ENCODE results near the gene TNN.

DNA sequence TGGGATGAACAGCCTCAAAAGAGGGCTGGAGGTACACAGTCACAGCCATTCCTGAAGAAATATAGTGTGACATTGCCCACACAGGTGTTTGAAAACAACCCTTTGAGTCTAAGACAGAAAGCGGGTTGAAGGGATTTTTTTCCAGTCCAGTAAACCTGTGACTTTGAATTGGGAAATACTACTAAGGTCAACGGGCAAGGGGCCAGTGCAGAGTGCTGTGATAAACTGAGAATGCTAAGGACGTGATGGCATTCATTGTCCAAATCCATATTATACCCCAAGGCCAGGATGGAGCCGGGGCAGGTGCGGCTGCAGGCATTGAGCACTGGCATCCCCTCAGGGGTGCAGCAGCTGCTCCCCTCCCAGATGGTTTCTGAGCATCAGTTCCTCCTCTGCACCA lies 88.3 kb downstream of the TNN start:
- TF ChIP-seq EP300 (IDR thresholded peaks at IDR 0.05): no peak
- TF ChIP-seq, protein P1, sequence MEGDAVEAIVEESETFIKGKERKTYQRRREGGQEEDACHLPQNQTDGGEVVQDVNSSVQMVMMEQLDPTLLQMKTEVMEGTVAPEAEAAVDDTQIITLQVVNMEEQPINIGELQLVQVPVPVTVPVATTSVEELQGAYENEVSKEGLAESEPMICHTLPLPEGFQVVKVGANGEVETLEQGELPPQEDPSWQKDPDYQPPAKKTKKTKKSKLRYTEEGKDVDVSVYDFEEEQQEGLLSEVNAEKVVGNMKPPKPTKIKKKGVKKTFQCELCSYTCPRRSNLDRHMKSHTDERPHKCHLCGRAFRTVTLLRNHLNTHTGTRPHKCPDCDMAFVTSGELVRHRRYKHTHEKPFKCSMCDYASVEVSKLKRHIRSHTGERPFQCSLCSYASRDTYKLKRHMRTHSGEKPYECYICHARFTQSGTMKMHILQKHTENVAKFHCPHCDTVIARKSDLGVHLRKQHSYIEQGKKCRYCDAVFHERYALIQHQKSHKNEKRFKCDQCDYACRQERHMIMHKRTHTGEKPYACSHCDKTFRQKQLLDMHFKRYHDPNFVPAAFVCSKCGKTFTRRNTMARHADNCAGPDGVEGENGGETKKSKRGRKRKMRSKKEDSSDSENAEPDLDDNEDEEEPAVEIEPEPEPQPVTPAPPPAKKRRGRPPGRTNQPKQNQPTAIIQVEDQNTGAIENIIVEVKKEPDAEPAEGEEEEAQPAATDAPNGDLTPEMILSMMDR (IDR thresholded peaks at IDR 0.05): no peak
- no peak for TF ChIP-seq POLR2A (IDR thresholded peaks at IDR 0.05)

Data from stomach (tissue), 4 donors.